Measurements from ENCODE around the gene MAPK4.

DNA sequence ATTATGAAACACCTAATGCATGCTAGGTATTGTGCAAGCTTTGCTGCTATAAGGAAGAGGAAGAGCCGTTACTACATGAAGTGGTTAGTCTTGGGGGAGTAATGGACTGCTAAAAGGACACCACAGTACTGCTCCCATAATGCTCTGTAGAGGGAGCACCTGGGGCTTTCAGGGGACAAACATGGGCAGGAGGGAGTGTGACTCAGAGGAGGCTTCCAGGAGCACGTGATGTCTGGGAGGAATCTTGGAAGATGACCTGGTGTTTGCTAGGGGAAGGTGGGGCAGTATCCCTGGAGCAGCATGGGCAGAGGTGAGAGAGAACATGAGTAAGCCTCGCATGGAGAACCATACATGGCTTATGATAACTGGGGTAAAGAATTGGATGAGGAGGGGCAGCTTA is 18.8 kb downstream of the MAPK4 start:
- TF ChIP-seq, protein P1, sequence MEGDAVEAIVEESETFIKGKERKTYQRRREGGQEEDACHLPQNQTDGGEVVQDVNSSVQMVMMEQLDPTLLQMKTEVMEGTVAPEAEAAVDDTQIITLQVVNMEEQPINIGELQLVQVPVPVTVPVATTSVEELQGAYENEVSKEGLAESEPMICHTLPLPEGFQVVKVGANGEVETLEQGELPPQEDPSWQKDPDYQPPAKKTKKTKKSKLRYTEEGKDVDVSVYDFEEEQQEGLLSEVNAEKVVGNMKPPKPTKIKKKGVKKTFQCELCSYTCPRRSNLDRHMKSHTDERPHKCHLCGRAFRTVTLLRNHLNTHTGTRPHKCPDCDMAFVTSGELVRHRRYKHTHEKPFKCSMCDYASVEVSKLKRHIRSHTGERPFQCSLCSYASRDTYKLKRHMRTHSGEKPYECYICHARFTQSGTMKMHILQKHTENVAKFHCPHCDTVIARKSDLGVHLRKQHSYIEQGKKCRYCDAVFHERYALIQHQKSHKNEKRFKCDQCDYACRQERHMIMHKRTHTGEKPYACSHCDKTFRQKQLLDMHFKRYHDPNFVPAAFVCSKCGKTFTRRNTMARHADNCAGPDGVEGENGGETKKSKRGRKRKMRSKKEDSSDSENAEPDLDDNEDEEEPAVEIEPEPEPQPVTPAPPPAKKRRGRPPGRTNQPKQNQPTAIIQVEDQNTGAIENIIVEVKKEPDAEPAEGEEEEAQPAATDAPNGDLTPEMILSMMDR (conservative IDR thresholded peaks at IDR 0.05; ENCODE audit: low read length): no peak
- no peak for TF ChIP-seq EZH2phosphoT487 (IDR thresholded peaks at IDR 0.05; ENCODE audit: borderline replicate concordance)
